H1 (cell line): ENCODE data around the gene DNAJC27. TPM values are rescaled to one million over a fixed set of nuclear protein-coding genes. Genes with fewer than 3 reads are reported as not detected.

ENCODE experiments used
- NRF1 ChIP-seq: IDR thresholded peaks from 2 replicates; pipeline ENCODE4 v1.6.1; 2011; ENCODE audit warnings: mild to moderate bottlenecking, low read depth, low read length, improper control_type of control experiment
- polyA plus RNA-seq, 7 experiments: library from polyadenylated mRNA; depleted of rRNA in 3 of 7; stranded (reverse) in 5 of 7; unstranded in 2 of 7; fragments of >200 nt in 5 of 7; fragments of 200-250 nt in 2 of 7; gene quantifications; 1 replicate in 5 of 7; 2 replicates in 1 of 7; 4 replicates in 1 of 7; pipeline versions ENCODE4 v1.2.1 to v1.2.3, GENCODE V29; 2011 to 2013; ENCODE audit warnings: missing spikeins in 2 of 7, mixed read lengths in 2 of 7
- total RNA-seq: library from RNA; stranded (reverse); fragmentation: NEBNext Ultra II Directional; extraction: Animal tissue kit (Norgen Biotek cat#: 25700); gene quantifications from 2 replicates; pipeline ENCODE4 v1.2.1, GENCODE V29; 2021
- TF ChIP-seq, protein P1 (sequence below): fragments of 300-600 bp; sonication (generic); IDR thresholded peaks from 2 replicates; pipeline ENCODE4 v1.7.1; 2012; ENCODE audit warnings: low read length, moderate library complexity, mild to moderate bottlenecking, inconsistent platforms; ENCODE audit not compliant: insufficient replicate concordance

The DNAJC27 gene
- total and polyA plus RNA-seq, 2 of the 8 experiments (the other 6 are each of a cell fraction or from before 2014, with no cell fraction given): 1.4 to 4.5 TPM

DNA sequence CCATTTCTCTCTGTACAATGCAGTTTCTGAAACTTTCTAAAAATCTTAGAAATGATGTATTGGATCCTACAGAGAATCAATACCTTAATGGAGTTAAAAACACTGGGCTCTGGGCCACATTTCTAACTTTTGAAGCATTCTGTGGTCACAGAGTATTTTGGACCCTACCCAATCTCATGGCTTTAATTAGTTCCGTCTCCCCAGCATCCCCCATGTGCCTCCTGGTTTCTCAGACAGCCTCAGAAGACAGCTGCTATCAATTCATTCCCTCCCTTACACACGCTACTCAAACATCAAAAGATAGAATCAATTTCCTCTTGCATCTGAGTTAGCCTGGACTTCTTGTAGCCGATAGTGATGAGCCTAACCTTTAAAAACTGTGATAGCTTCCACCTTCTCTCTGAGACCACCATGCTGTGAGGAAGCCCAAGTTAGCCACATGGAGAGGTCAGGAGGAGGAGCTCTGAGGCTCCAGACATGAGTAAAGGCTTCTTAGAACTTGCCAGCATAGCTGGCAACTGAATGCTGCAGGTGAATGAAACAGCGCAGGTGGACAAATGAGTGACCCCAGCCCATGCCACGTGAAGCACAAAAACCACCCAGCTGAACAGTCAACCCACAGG lies 62.1 kb downstream of the DNAJC27 start (continued):
- TF ChIP-seq, protein P1, sequence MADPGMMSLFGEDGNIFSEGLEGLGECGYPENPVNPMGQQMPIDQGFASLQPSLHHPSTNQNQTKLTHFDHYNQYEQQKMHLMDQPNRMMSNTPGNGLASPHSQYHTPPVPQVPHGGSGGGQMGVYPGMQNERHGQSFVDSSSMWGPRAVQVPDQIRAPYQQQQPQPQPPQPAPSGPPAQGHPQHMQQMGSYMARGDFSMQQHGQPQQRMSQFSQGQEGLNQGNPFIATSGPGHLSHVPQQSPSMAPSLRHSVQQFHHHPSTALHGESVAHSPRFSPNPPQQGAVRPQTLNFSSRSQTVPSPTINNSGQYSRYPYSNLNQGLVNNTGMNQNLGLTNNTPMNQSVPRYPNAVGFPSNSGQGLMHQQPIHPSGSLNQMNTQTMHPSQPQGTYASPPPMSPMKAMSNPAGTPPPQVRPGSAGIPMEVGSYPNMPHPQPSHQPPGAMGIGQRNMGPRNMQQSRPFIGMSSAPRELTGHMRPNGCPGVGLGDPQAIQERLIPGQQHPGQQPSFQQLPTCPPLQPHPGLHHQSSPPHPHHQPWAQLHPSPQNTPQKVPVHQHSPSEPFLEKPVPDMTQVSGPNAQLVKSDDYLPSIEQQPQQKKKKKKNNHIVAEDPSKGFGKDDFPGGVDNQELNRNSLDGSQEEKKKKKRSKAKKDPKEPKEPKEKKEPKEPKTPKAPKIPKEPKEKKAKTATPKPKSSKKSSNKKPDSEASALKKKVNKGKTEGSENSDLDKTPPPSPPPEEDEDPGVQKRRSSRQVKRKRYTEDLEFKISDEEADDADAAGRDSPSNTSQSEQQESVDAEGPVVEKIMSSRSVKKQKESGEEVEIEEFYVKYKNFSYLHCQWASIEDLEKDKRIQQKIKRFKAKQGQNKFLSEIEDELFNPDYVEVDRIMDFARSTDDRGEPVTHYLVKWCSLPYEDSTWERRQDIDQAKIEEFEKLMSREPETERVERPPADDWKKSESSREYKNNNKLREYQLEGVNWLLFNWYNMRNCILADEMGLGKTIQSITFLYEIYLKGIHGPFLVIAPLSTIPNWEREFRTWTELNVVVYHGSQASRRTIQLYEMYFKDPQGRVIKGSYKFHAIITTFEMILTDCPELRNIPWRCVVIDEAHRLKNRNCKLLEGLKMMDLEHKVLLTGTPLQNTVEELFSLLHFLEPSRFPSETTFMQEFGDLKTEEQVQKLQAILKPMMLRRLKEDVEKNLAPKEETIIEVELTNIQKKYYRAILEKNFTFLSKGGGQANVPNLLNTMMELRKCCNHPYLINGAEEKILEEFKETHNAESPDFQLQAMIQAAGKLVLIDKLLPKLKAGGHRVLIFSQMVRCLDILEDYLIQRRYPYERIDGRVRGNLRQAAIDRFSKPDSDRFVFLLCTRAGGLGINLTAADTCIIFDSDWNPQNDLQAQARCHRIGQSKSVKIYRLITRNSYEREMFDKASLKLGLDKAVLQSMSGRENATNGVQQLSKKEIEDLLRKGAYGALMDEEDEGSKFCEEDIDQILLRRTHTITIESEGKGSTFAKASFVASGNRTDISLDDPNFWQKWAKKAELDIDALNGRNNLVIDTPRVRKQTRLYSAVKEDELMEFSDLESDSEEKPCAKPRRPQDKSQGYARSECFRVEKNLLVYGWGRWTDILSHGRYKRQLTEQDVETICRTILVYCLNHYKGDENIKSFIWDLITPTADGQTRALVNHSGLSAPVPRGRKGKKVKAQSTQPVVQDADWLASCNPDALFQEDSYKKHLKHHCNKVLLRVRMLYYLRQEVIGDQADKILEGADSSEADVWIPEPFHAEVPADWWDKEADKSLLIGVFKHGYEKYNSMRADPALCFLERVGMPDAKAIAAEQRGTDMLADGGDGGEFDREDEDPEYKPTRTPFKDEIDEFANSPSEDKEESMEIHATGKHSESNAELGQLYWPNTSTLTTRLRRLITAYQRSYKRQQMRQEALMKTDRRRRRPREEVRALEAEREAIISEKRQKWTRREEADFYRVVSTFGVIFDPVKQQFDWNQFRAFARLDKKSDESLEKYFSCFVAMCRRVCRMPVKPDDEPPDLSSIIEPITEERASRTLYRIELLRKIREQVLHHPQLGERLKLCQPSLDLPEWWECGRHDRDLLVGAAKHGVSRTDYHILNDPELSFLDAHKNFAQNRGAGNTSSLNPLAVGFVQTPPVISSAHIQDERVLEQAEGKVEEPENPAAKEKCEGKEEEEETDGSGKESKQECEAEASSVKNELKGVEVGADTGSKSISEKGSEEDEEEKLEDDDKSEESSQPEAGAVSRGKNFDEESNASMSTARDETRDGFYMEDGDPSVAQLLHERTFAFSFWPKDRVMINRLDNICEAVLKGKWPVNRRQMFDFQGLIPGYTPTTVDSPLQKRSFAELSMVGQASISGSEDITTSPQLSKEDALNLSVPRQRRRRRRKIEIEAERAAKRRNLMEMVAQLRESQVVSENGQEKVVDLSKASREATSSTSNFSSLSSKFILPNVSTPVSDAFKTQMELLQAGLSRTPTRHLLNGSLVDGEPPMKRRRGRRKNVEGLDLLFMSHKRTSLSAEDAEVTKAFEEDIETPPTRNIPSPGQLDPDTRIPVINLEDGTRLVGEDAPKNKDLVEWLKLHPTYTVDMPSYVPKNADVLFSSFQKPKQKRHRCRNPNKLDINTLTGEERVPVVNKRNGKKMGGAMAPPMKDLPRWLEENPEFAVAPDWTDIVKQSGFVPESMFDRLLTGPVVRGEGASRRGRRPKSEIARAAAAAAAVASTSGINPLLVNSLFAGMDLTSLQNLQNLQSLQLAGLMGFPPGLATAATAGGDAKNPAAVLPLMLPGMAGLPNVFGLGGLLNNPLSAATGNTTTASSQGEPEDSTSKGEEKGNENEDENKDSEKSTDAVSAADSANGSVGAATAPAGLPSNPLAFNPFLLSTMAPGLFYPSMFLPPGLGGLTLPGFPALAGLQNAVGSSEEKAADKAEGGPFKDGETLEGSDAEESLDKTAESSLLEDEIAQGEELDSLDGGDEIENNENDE: no peak
- no peak for TF ChIP-seq NRF1
